HepG2 (cell line): ENCODE results near the gene TP53I3. TPM values are rescaled to one million over a fixed set of nuclear protein-coding genes. Genes with fewer than 3 reads are reported as not detected.

Source experiments
- ATAC-seq: fragments of 200-7000 bp; cut with Tn5 transposase; 3 replicates; pipeline ENCODE4 v1.9.1; 2020; ENCODE audit warnings: mild to moderate bottlenecking, moderate library complexity
- BruUV-seq: library from RNA; stranded (reverse); fragments of 400-500 nt; replicated peaks from 2 replicates; lab custom pipeline; 2021; lab: Mats Ljungman, UMichigan
- CTCF ChIA-PET: fragments of 300-600 bp; formaldehyde crosslinking; extraction: SDS; loops from one replicate; lab custom pipeline; 2021; ENCODE audit warnings: low total read pairs, inconsistent platforms, low intra/inter-chr PET ratio; lab: Yijun Ruan, JAX
- POLR2A ChIA-PET: fragments of 350-600 bp; sonication (Branson Sonifier 250); formaldehyde crosslinking; loops from one replicate; lab custom pipeline; 2020; ENCODE audit warnings: antibody characterized with exemption, inconsistent platforms; lab: Yijun Ruan, JAX
- DNase-seq: peaks from one replicate; pipeline ENCODE4 v3.0.0-alpha.2; 2015; ENCODE audit warnings: low spot score
- FAIRE-seq: peaks from 3 replicates; lab custom pipeline; 2011; peaks lifted over from hg19 to GRCh38; lab: Jason Lieb, UNC
- H2AFZ ChIP-seq: one replicate; pipeline ENCODE4 v1.6.1; 2011; ENCODE audit warnings: low read length, inconsistent platforms
- H3K27ac ChIP-seq: fragments of 300-600 bp; 3 replicates; pipeline ENCODE4 v1.8.0; 2011; ENCODE audit warnings: mixed run types, mild to moderate bottlenecking, mixed read lengths, low read length, inconsistent platforms; ENCODE audit not compliant: insufficient read depth; ENCODE audit errors: extremely low read length
- H3K27me3 ChIP-seq, 2 experiments: fragments of 200-600 bp in 1 of 2; 2 replicates in 1 of 2; 3 replicates in 1 of 2; pipeline versions ENCODE4 v1.6.0 to v1.8.0; 2011; ENCODE audit warnings: low read length in 2 of 2, mild to moderate bottlenecking in 2 of 2, moderate library complexity in 2 of 2, inconsistent platforms in 1 of 2; ENCODE audit not compliant: insufficient read depth in 2 of 2, control insufficient read depth in 1 of 2
- H3K36me3 ChIP-seq, 2 experiments: fragments of 200-600 bp in 1 of 2; replicated peaks in 1 of 2; 2 replicates in 1 of 2; 3 replicates in 1 of 2; pipeline versions ENCODE4 v1.5.1 to v1.8.0; 2011; ENCODE audit warnings: low read length in 2 of 2, inconsistent platforms in 1 of 2; ENCODE audit not compliant: insufficient read depth in 2 of 2, control insufficient read depth in 1 of 2
- H3K4me1 ChIP-seq: 2 replicates; pipeline ENCODE4 v1.5.1; 2012; ENCODE audit warnings: low read length, inconsistent platforms; ENCODE audit not compliant: insufficient read depth
- H3K4me2 ChIP-seq: 2 replicates; pipeline ENCODE4 v1.6.0; 2011; ENCODE audit warnings: low read depth, low read length, inconsistent platforms
- H3K4me3 ChIP-seq, 3 experiments: fragments of 200-600 bp in 1 of 3; sonication (generic), shearing (Covaris generic) in 1 of 3; replicated peaks in 1 of 3; 2 replicates each; pipeline ENCODE4 v1.5.1; 2011 to 2016; ENCODE audit warnings: low read length in 3 of 3, inconsistent platforms in 2 of 3, low read depth in 2 of 3, mild to moderate bottlenecking in 2 of 3, control low read depth in 1 of 3, mixed read lengths in 1 of 3; ENCODE audit not compliant: insufficient read depth in 1 of 3
- H3K79me2 ChIP-seq: one replicate; pipeline ENCODE4 v1.6.1; 2011; ENCODE audit warnings: low read length, inconsistent platforms; ENCODE audit not compliant: insufficient read depth
- H3K9ac ChIP-seq: 2 replicates; pipeline ENCODE4 v1.6.0; 2011; ENCODE audit warnings: mild to moderate bottlenecking, low read depth, low read length, inconsistent platforms; ENCODE audit not compliant: insufficient read depth
- H3K9me3 ChIP-seq: 2 replicates; pipeline ENCODE4 v1.5.1; 2012; ENCODE audit warnings: mild to moderate bottlenecking, low read length
- H4K20me1 ChIP-seq: 2 replicates; pipeline ENCODE4 v1.6.0; 2011; ENCODE audit warnings: inconsistent platforms, mild to moderate bottlenecking, low read length, moderate library complexity; ENCODE audit not compliant: insufficient read depth
- HOXA5 ChIP-seq: sonication (generic); formaldehyde crosslinking; IDR thresholded peaks from 2 replicates; pipeline ENCODE4 v1.4.0; 2020; ENCODE audit warnings: missing genetic modification reagents
- KDM1A ChIP-seq: IDR thresholded peaks from 2 replicates; pipeline ENCODE4 v1.6.1; 2016; ENCODE audit warnings: missing compliant biosample characterization
- RBFOX2 ChIP-seq: fragments of 200-400 bp; formaldehyde crosslinking; IDR thresholded peaks from 2 replicates; pipeline ENCODE4 v1.6.1; 2017; ENCODE audit warnings: low read depth, mild to moderate bottlenecking, low read length
- SMYD3 ChIP-seq: sonication (generic); formaldehyde crosslinking; IDR thresholded peaks from 2 replicates; pipeline ENCODE4 v1.8.1; 2023; ENCODE audit warnings: mild to moderate bottlenecking, missing genetic modification reagents
- ZMAT3 ChIP-seq: sonication (generic); formaldehyde crosslinking; conservative IDR thresholded peaks from 2 replicates; pipeline ENCODE4 v1.7.0; 2021; ENCODE audit warnings: missing genetic modification reagents
- ZNF230 ChIP-seq: sonication (generic); formaldehyde crosslinking; IDR thresholded peaks from 2 replicates; pipeline ENCODE4 v1.4.0; 2020; ENCODE audit warnings: mild to moderate bottlenecking, missing genetic modification reagents
- ZNF337 ChIP-seq: sonication (generic); formaldehyde crosslinking; IDR thresholded peaks from 2 replicates; pipeline ENCODE4 v1.5.1; 2020; ENCODE audit warnings: missing genetic modification reagents, low read depth, mild to moderate bottlenecking, borderline replicate concordance
- ZNF549 ChIP-seq: sonication (generic); formaldehyde crosslinking; IDR thresholded peaks from 2 replicates; pipeline ENCODE4 v1.5.0; 2020; ENCODE audit warnings: missing genetic modification reagents
- ZNF567 ChIP-seq: sonication (generic); formaldehyde crosslinking; IDR thresholded peaks from 2 replicates; pipeline ENCODE4 v1.8.1; 2023; ENCODE audit warnings: mild to moderate bottlenecking, missing genetic modification reagents, borderline replicate concordance
- ZNF7 ChIP-seq: IDR thresholded peaks from 2 replicates; pipeline ENCODE4 v1.6.1; 2016; ENCODE audit warnings: missing biosample characterization, missing genetic modification reagents
- ZNF782 ChIP-seq: sonication (generic); formaldehyde crosslinking; IDR thresholded peaks from 2 replicates; pipeline ENCODE4 v1.4.0; 2020; ENCODE audit warnings: missing genetic modification reagents, mild to moderate bottlenecking, borderline replicate concordance
- ZNF879 ChIP-seq: sonication (generic); formaldehyde crosslinking; IDR thresholded peaks from 2 replicates; pipeline ENCODE4 v1.8.1; 2023; ENCODE audit warnings: missing genetic modification reagents
- WGBS: methylation state at CpG from one replicate; pipeline ENCODE4 v1.1.6; 2017; ENCODE audit warnings: low lambda C conversion rate; 5-methylcytosine and 5-hydroxymethylcytosine counted together
- in situ Hi-C: cut with HindIII; loops from 2 replicates; pipeline ENCODE4 v1.10.0; 2017; ENCODE audit warnings: low pct_unique_long_range_greater_than_20kb; ENCODE audit not compliant: extremely low pct_ligation_motif_present
- intact Hi-C: fragments of 100-400 bp; cut with micrococcal nuclease; formaldehyde crosslinking; loops from one replicate; pipeline ENCODE4 v1.10.0; 2022; ENCODE audit not compliant: unreplicated experiment
- polyA plus RNA-seq, 8 experiments: library from polyadenylated mRNA; depleted of rRNA in 3 of 8; stranded (reverse) in 7 of 8; unstranded in 1 of 8; fragments of >200 nt; fragmentation: Illumina TruSeq in 4 of 8; extraction: Trizol in 4 of 8; gene quantifications; 2 replicates each; pipeline versions ENCODE4 v1.2.1 to v1.2.3, GENCODE V29; 2011 to 2016; ENCODE audit warnings: low read depth in 4 of 8, missing spikeins in 1 of 8, mixed read lengths in 1 of 8; ENCODE audit not compliant: insufficient read depth in 1 of 8
- total RNA-seq, 5 experiments: library from RNA; depleted of rRNA; stranded (reverse); fragments of >200 nt; fragmentation: Illumina TruSeq; extraction: Trizol; gene quantifications; 2 replicates each; pipeline ENCODE4 v1.2.3, GENCODE V29; 2016; ENCODE audit warnings: low read depth in 1 of 5
- TF ChIP-seq, protein P1 (sequence below): sonication (generic); formaldehyde crosslinking; IDR thresholded peaks from 2 replicates; pipeline ENCODE4 v1.4.0; 2020; ENCODE audit warnings: mild to moderate bottlenecking, missing genetic modification reagents
- TF ChIP-seq, protein P2 (sequence below): sonication (generic); formaldehyde crosslinking; IDR thresholded peaks from 2 replicates; pipeline ENCODE4 v1.4.0; 2020; ENCODE audit warnings: missing genetic modification reagents, borderline replicate concordance
- TF ChIP-seq, protein P3 (sequence below): sonication (generic); formaldehyde crosslinking; IDR thresholded peaks from 2 replicates; pipeline ENCODE4 v1.5.0; 2020; ENCODE audit warnings: mild to moderate bottlenecking, missing genetic modification reagents
- TF ChIP-seq, protein P4 (sequence below): sonication (generic); formaldehyde crosslinking; IDR thresholded peaks from 2 replicates; pipeline ENCODE4 v1.5.0; 2020; ENCODE audit warnings: missing genetic modification reagents

TP53I3 gene
- total and polyA plus RNA-seq, 2 of the 13 experiments (the other 11 are each of a cell fraction or from before 2014, with no cell fraction given): 25.0 to 44.1 TPM

DNA sequence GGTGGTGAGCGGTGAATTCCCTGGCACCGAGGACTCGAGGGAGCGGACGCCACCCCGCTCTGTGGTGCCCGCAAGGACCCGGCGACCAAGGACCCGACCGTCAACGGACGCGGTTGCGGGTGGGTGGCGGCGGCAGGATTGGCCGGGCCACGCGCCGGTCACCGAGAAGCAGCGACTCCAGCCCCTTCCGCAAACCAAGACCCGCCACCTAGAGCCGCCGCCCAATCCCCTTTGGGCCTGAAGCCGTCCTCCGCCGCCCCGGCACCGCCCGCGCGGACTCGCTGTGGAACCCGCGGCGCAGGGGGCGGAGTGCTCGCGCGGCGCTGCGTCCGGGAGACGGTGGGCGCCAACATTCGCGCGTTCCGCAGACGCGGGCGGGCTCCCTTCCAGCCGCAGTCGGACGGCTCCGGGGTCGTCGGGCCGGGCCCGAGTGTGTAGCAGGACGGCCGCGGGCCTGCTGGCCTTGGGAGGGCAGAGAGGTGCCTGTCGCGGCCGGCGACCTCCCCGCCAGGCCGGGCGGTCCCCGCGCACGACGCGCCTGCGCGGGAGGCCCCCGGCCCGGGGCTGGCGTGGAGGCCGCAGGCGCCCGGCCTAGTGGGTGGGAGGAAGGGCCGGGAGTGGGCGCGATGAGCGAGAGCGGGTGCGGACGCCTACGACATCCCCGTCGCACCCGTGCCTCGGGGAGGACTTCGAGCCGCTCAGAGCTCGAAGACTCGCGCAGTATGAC lies 38.7 kb upstream of the TP53I3 start, which contains the start of the genes FAM228B and PFN4:
Gene FAM228B (plus strand): TSS at position 275 of the 727 bp plus-strand sequence. CDS start 893 bp downstream, outside the sequence.
Gene PFN4 (minus strand): TSS at position 140 of the 727 bp plus-strand sequence. CDS start 799 bp downstream, outside the sequence.
- H4K20me1 ChIP-seq: no peaks in the 10 kb centered on the region
- peak within 1 kb of the TSS; percentile 74 for H3K9ac ChIP-seq
- H3K9me3 ChIP-seq: no peaks in the 10 kb centered on the region
- ChIA-PET POLR2A (interaction anchor here (0.7 to 3.9 kb wide), 8 partner anchors 13 to 196 kb away, joined by 3 to 36 read pairs (median 5); partner anchors contain the start of genes ATAD2B, SF3B6, TP53I3 and WDCP), CTCF (interaction anchor here (1.2 to 1.7 kb wide), 2 partner anchors 39 to 41 kb away, joined by 4 to 7 read pairs; no protein-coding TSS in a partner anchor)
- peak within 1 kb of the TSS; percentile 99 for H3K4me2 ChIP-seq
- peak within 1 kb of the TSS; percentile 54 to 85 (median 68) for H3K4me3 ChIP-seq
- DNase-seq (peak; percentile 53), ATAC-seq (peak; percentile 97), FAIRE-seq (no peak)
- H3K27me3 ChIP-seq: no peaks in the 10 kb centered on the region; a peak in 1 of 5 replicates
- TSS peak; percentile 73 for BruUV-seq
- in situ Hi-C loops: no loop called here
- intact Hi-C loops: loop anchor here (1.0 kb wide), 1 partner anchor 39 kb away; the partner anchor contains the start of gene TP53I3
- peaks cover 17% of the 10 kb centered on the region for H3K4me1 ChIP-seq
- H2AFZ ChIP-seq: peak within 1 kb of the TSS; percentile 88
- no peaks in the 10 kb centered on the region for H3K79me2 ChIP-seq
- under 1% methylated on average over 43 of the region's 103 CpGs for WGBS
- peak within 1 kb of the TSS; percentile 63 for H3K27ac ChIP-seq
- H3K36me3 ChIP-seq: no peaks in the 10 kb centered on the region
- TF ChIP-seq ZNF567 (CRISPR knock-in tag) (no peak), ZNF782 (CRISPR knock-in tag) (peak; percentile 77), ZNF337 (CRISPR knock-in tag) (0 out of 2 replicates have a peak, but pooled peaks have one; percentile 9), RBFOX2 (peak; percentile 95), ZNF549 (CRISPR knock-in tag) (no peak), ZMAT3 (CRISPR knock-in tag) (peak; percentile 61), ZNF230 (peak; percentile 83; the same call in 1 of the 2 replicates), HOXA5 (0 out of 2 replicates have a peak, but pooled peaks have one; percentile 65), ZNF7 (CRISPR knock-in tag) (no peak), ZNF879 (CRISPR knock-in tag) (no peak), SMYD3 (CRISPR knock-in tag) (0 out of 2 replicates have a peak, but pooled peaks have one; percentile 29), KDM1A (CRISPR knock-in tag) (0 out of 2 replicates have a peak, but pooled peaks have one; percentile 2)
- TF ChIP-seq, protein P1, sequence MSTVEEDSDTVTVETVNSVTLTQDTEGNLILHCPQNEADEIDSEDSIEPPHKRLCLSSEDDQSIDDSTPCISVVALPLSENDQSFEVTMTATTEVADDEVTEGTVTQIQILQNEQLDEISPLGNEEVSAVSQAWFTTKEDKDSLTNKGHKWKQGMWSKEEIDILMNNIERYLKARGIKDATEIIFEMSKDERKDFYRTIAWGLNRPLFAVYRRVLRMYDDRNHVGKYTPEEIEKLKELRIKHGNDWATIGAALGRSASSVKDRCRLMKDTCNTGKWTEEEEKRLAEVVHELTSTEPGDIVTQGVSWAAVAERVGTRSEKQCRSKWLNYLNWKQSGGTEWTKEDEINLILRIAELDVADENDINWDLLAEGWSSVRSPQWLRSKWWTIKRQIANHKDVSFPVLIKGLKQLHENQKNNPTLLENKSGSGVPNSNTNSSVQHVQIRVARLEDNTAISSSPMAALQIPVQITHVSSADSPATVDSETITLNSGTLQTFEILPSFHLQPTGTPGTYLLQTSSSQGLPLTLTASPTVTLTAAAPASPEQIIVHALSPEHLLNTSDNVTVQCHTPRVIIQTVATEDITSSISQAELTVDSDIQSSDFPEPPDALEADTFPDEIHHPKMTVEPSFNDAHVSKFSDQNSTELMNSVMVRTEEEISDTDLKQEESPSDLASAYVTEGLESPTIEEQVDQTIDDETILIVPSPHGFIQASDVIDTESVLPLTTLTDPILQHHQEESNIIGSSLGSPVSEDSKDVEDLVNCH: no peak
- TF ChIP-seq, protein P2, sequence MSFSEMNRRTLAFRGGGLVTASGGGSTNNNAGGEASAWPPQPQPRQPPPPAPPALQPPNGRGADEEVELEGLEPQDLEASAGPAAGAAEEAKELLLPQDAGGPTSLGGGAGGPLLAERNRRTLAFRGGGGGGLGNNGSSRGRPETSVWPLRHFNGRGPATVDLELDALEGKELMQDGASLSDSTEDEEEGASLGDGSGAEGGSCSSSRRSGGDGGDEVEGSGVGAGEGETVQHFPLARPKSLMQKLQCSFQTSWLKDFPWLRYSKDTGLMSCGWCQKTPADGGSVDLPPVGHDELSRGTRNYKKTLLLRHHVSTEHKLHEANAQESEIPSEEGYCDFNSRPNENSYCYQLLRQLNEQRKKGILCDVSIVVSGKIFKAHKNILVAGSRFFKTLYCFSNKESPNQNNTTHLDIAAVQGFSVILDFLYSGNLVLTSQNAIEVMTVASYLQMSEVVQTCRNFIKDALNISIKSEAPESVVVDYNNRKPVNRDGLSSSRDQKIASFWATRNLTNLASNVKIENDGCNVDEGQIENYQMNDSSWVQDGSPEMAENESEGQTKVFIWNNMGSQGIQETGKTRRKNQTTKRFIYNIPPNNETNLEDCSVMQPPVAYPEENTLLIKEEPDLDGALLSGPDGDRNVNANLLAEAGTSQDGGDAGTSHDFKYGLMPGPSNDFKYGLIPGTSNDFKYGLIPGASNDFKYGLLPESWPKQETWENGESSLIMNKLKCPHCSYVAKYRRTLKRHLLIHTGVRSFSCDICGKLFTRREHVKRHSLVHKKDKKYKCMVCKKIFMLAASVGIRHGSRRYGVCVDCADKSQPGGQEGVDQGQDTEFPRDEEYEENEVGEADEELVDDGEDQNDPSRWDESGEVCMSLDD (CRISPR knock-in tag): peak; percentile 77
- TF ChIP-seq, protein P3, sequence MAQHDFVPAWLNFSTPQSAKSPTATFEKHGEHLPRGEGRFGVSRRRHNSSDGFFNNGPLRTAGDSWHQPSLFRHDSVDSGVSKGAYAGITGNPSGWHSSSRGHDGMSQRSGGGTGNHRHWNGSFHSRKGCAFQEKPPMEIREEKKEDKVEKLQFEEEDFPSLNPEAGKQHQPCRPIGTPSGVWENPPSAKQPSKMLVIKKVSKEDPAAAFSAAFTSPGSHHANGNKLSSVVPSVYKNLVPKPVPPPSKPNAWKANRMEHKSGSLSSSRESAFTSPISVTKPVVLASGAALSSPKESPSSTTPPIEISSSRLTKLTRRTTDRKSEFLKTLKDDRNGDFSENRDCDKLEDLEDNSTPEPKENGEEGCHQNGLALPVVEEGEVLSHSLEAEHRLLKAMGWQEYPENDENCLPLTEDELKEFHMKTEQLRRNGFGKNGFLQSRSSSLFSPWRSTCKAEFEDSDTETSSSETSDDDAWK: no peak
- TF ChIP-seq, protein P4, sequence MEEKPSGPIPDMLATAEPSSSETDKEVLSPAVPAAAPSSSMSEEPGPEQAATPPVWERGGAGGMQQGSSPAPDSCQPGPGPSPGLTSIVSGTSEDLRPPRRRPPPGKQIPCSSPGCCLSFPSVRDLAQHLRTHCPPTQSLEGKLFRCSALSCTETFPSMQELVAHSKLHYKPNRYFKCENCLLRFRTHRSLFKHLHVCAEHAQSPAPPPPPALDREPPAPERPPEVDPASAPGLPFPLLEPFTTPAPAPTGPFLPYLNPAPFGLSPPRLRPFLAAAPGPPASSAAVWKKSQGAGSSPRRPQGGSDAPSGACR (CRISPR knock-in tag): no peak
